GM18499 (cell line): ENCODE measurements around the gene DDX50.
"Not testable (repeated sequence)": the region's sequence is repeated elsewhere in the genome, so short reads cannot be mapped to it uniquely, and the experiment has no call there.

Experiments
- ATAC-seq: cut with Tn5 transposase; IDR thresholded peaks from one replicate; pipeline ENCODE4 v1.9.1; 2021; ENCODE audit warnings: moderate number of reproducible peaks; ENCODE audit not compliant: insufficient read depth, unreplicated experiment

DDX50 gene

GRCh38 chr10:68979738-68980137 lies 78.6 kb downstream of the DDX50 start:
- not testable (repeated sequence) for ATAC-seq

GRCh38 chr10:68981074-68981473 lies 80.0 kb downstream of the DDX50 start:
- ATAC-seq: no peak

GRCh38 chr10:68982389-68982788 lies 81.3 kb downstream of the DDX50 start:
- ATAC-seq: no peak

GRCh38 chr10:68987611-68988010 lies 86.5 kb downstream of the DDX50 start:
- no peak for ATAC-seq

GRCh38 chr10:68988530-68989316 lies 87.6 kb downstream of the DDX50 start, which contains the start of gene KIFBP:
KIFBP (plus strand) TSS chr10:68988803; CDS start chr10:68988833, 30 bp downstream.
- no peak for ATAC-seq

- ATAC-seq: no peak
These were observed 88.3 kb downstream of the DDX50 start for GRCh38 chr10:68989317-68989990.

GRCh38 chr10:68992636-68993440 lies 91.7 kb downstream of the DDX50 start:
- ATAC-seq: no peak
